Keratinocyte (primary cell): Measurements from ENCODE around the gene TOX3. TPM values are rescaled to one million over a fixed set of nuclear protein-coding genes. Genes with fewer than 3 reads are reported as not detected.

Experiments used
- DNase-seq: peaks from one replicate; pipeline ENCODE4 v3.0.0-alpha.2; 2011; ENCODE audit warnings: low read depth, missing footprints, low spot score
- FAIRE-seq: peaks from 2 replicates; lab custom pipeline; 2011; peaks lifted over from hg19 to GRCh38; lab: Jason Lieb, UNC
- H2AFZ ChIP-seq: 2 replicates; pipeline ENCODE4 v1.6.0; 2012; ENCODE audit warnings: low read length, control low read depth, inconsistent platforms; ENCODE audit not compliant: control insufficient read depth
- H3K27ac ChIP-seq: 2 replicates; pipeline ENCODE4 v1.5.1; 2011; ENCODE audit warnings: low read length; ENCODE audit not compliant: control insufficient read depth, insufficient read depth
- H3K27me3 ChIP-seq: 3 replicates; pipeline ENCODE4 v1.6.0; 2011; ENCODE audit warnings: low read length; ENCODE audit not compliant: control insufficient read depth, insufficient read depth; ENCODE audit errors: extremely low read depth
- H3K36me3 ChIP-seq, 2 experiments: 2 replicates in 1 of 2; 3 replicates in 1 of 2; pipeline ENCODE4 v1.5.1; 2011; ENCODE audit warnings: low read length in 2 of 2, mild to moderate bottlenecking in 1 of 2; ENCODE audit not compliant: control insufficient read depth in 2 of 2, insufficient read depth in 2 of 2; ENCODE audit errors: extremely low read depth in 1 of 2
- H3K4me1 ChIP-seq: 3 replicates; pipeline ENCODE4 v1.5.1; 2011; ENCODE audit warnings: low read length; ENCODE audit not compliant: control insufficient read depth, insufficient read depth; ENCODE audit errors: extremely low read depth
- H3K4me2 ChIP-seq: 3 replicates; pipeline ENCODE4 v1.6.0; 2011; ENCODE audit warnings: low read depth, low read length; ENCODE audit not compliant: control insufficient read depth, insufficient read depth; ENCODE audit errors: extremely low read depth
- H3K4me3 ChIP-seq, 3 experiments: fragments of 200-600 bp in 1 of 3; sonication (generic) in 1 of 3; 2 replicates in 2 of 3; 3 replicates in 1 of 3; pipeline ENCODE4 v1.5.1; 2011 to 2016; ENCODE audit warnings: low read length in 3 of 3, mild to moderate bottlenecking in 3 of 3, control low read depth in 2 of 3, inconsistent platforms in 1 of 3, low read depth in 1 of 3, mixed read lengths in 1 of 3, mixed run types in 1 of 3, moderate library complexity in 1 of 3; ENCODE audit not compliant: control insufficient read depth in 2 of 3, insufficient read depth in 2 of 3; ENCODE audit errors: extremely low read depth in 1 of 3
- H3K79me2 ChIP-seq: 2 replicates; pipeline ENCODE4 v1.6.0; 2012; ENCODE audit warnings: low read length; ENCODE audit not compliant: control insufficient read depth, insufficient read depth
- H3K9ac ChIP-seq: 3 replicates; pipeline ENCODE4 v1.6.0; 2011; ENCODE audit warnings: low read length; ENCODE audit not compliant: control insufficient read depth, insufficient read depth; ENCODE audit errors: extremely low read depth
- H3K9me1 ChIP-seq: 3 replicates; pipeline ENCODE4 v1.6.0; 2011; ENCODE audit warnings: low read length; ENCODE audit not compliant: control insufficient read depth, insufficient read depth; ENCODE audit errors: extremely low read depth
- H3K9me3 ChIP-seq: 2 replicates; pipeline ENCODE4 v1.5.1; 2012; ENCODE audit warnings: low read depth, low read length; ENCODE audit not compliant: control insufficient read depth
- H4K20me1 ChIP-seq: 3 replicates; pipeline ENCODE4 v1.6.0; 2011; ENCODE audit warnings: low read length; ENCODE audit not compliant: control insufficient read depth, insufficient read depth; ENCODE audit errors: extremely low read depth
- CTCF ChIP-seq, 3 experiments: IDR thresholded peaks in 1 of 3; conservative IDR thresholded peaks in 1 of 3; optimal IDR thresholded peaks in 1 of 3; 2 replicates in 2 of 3; 3 replicates in 1 of 3; pipeline versions ENCODE3 to v1.5.1; 2011; ENCODE audit warnings: low read length in 3 of 3, mild to moderate bottlenecking in 3 of 3, moderate library complexity in 2 of 3, control low read depth in 1 of 3, inconsistent platforms in 1 of 3; ENCODE audit not compliant: insufficient read depth in 2 of 3; ENCODE audit errors: extremely low read depth in 1 of 3
- EZH2 ChIP-seq: IDR thresholded peaks from one replicate; pipeline ENCODE4 v1.6.1; 2012; ENCODE audit warnings: inconsistent platforms, mild to moderate bottlenecking, low read length, moderate library complexity
- dilution Hi-C: fragments of 300-500 bp; cut with MboI; formaldehyde crosslinking; loops from one replicate; pipeline ENCODE4 v1.7.0; 2020; ENCODE audit warnings: low sequenced_read_pairs; ENCODE audit not compliant: extremely low pct_ligation_motif_present
- polyA plus RNA-seq, 5 experiments: library from polyadenylated mRNA; depleted of rRNA in 3 of 5; stranded (reverse) in 3 of 5; stranded (forward) in 1 of 5; unstranded in 1 of 5; fragments of >200 nt; gene quantifications; 1 replicate in 1 of 5; 2 replicates in 3 of 5; 3 replicates in 1 of 5; pipeline versions ENCODE4 v1.2.1 to v1.2.3, GENCODE V29; 2011 to 2012; ENCODE audit warnings: missing spikeins in 2 of 5, low read depth in 1 of 5, low replicate concordance in 1 of 5

Gene TOX3
- polyA plus RNA-seq, 1 donor (not counting 4 experiments of a cell fraction or from before 2014, with no cell fraction given), result not detected

- no peak overlapping the region for H3K4me3 ChIP-seq
- TF ChIP-seq CTCF (optimal IDR thresholded peaks at IDR 0.05 in 1 of 3, IDR thresholded peaks at IDR 0.05 in 1 of 3, conservative IDR thresholded peaks at IDR 0.05 in 1 of 3; ENCODE audit: extremely low read depth in 1 of 3, insufficient read depth in 2 of 3, low read length in 3 of 3) (no peak), EZH2 (no peak)
- H3K79me2 ChIP-seq, result no peaks in the 10 kb centered on the region
- H3K9me1 ChIP-seq, result no peaks in the 10 kb centered on the region
- no peaks in the 10 kb centered on the region for H3K36me3 ChIP-seq
- no peak overlapping the region for H3K27ac ChIP-seq
- H3K9ac ChIP-seq, result no peak overlapping the region
- H3K27me3 ChIP-seq, result no peaks in the 10 kb centered on the region
- FAIRE-seq (no peak), DNase-seq (no peak)
- dilution Hi-C loops, result no loop called here
- H2AFZ ChIP-seq, result no peak overlapping the region
- H4K20me1 ChIP-seq, result no peaks in the 10 kb centered on the region
- H3K9me3 ChIP-seq, result no peaks in the 10 kb centered on the region
- no peak overlapping the region for H3K4me2 ChIP-seq
- no peaks in the 10 kb centered on the region for H3K4me1 ChIP-seq
Measured at GRCh38 chr16:52568983-52569690, 22.2 kb upstream of the TOX3 start.

- H3K9me3 ChIP-seq, result no peaks in the 10 kb centered on the region
- no peak overlapping the region for H3K4me3 ChIP-seq
- no peaks in the 10 kb centered on the region for H3K36me3 ChIP-seq
- H3K79me2 ChIP-seq, result no peaks in the 10 kb centered on the region
- H3K27me3 ChIP-seq, result no peaks in the 10 kb centered on the region
- DNase-seq (no peak), FAIRE-seq (no peak)
- H3K9me1 ChIP-seq, result no peaks in the 10 kb centered on the region
- no peak overlapping the region for H3K4me2 ChIP-seq
- H4K20me1 ChIP-seq, result no peaks in the 10 kb centered on the region
- no peak for TF ChIP-seq CTCF (optimal IDR thresholded peaks at IDR 0.05 in 1 of 3, IDR thresholded peaks at IDR 0.05 in 1 of 3, conservative IDR thresholded peaks at IDR 0.05 in 1 of 3; ENCODE audit: extremely low read depth in 1 of 3, insufficient read depth in 2 of 3, low read length in 3 of 3)
- TF ChIP-seq EZH2, result no peak
- H2AFZ ChIP-seq, result no peak overlapping the region
- H3K9ac ChIP-seq, result no peak overlapping the region
- H3K27ac ChIP-seq, result no peak overlapping the region
- no peaks in the 10 kb centered on the region for H3K4me1 ChIP-seq
- dilution Hi-C loops, result no loop called here
Measured at GRCh38 chr16:52568495-52568894, 21.6 kb upstream of the TOX3 start.
